ENCODE measurements around the gene NBPF1.
"Not testable (repeated sequence)": the region's sequence is repeated elsewhere in the genome, so short reads cannot be mapped to it uniquely, and the experiment has no call there.

NBPF1 gene

DNA sequence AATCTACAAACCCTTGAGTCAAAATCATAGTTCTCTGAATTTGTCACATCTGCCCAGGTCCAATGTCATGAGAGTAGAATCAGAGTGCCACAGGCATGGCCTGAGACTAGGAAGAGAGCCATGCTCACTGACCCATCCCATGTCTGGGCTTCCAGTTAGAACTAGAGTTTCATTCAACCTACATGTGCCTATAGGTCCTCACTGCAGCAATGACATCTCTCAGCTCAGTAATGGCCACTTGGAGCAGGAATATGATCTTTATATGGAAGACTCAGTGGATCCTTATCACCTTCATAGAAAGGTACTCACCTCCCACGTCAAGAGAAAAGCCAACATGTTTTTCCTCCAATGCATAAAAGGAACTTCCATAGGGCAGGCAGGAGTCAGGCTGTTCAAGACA lies 48.0 kb downstream of the NBPF1 start:
- not testable (repeated sequence) for H3K36me3 ChIP-seq (ENCODE audit: control insufficient read depth, insufficient read depth, low read length); H3K27me3 ChIP-seq (replicated peaks; ENCODE audit: control insufficient read depth, insufficient read depth, low read length); DNase-seq (ENCODE audit: extremely low read depth, insufficient read length); H3K4me3 ChIP-seq (replicated peaks; ENCODE audit: low read depth, low read length)

GRCh38 chr1:16561035-16561434 lies 52.3 kb downstream of the NBPF1 start:
- H3K27me3 ChIP-seq (replicated peaks; ENCODE audit: control insufficient read depth, insufficient read depth, low read length); H3K36me3 ChIP-seq (ENCODE audit: control insufficient read depth, insufficient read depth, low read length); H3K4me3 ChIP-seq (replicated peaks; ENCODE audit: low read depth, low read length); DNase-seq (ENCODE audit: extremely low read depth, insufficient read length): not testable (repeated sequence)

DNA sequence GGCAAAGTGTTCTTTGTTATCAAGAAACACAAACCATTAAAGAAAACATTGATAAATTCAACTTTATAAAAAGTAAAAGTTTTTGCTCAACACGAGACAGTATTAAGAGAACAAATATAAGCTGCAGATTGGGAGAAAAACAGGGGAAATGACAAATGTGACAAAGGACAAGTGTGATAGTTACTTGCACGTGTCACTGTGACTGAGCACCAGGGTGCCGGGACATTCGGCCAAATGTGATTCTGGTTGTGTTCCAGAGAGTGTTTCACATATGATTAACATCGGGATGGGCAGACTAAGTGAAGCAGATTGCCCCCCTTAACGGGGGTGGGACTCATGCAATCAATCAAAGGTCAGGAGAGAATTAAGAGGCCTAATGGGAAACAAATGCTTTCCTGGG lies 52.9 kb downstream of the NBPF1 start:
- H3K27me3 ChIP-seq (replicated peaks; ENCODE audit: control insufficient read depth, insufficient read depth, low read length); H3K36me3 ChIP-seq (ENCODE audit: control insufficient read depth, insufficient read depth, low read length); DNase-seq (ENCODE audit: extremely low read depth, insufficient read length); H3K4me3 ChIP-seq (replicated peaks; ENCODE audit: low read depth, low read length): not testable (repeated sequence)

- not testable (repeated sequence) for H3K4me3 ChIP-seq (replicated peaks; ENCODE audit: low read depth, low read length); H3K36me3 ChIP-seq (ENCODE audit: control insufficient read depth, insufficient read depth, low read length); H3K27me3 ChIP-seq (replicated peaks; ENCODE audit: control insufficient read depth, insufficient read depth, low read length); DNase-seq (ENCODE audit: extremely low read depth, insufficient read length)
Observed at GRCh38 chr1:16559688-16560087, 53.7 kb downstream of the NBPF1 start.

DNA sequence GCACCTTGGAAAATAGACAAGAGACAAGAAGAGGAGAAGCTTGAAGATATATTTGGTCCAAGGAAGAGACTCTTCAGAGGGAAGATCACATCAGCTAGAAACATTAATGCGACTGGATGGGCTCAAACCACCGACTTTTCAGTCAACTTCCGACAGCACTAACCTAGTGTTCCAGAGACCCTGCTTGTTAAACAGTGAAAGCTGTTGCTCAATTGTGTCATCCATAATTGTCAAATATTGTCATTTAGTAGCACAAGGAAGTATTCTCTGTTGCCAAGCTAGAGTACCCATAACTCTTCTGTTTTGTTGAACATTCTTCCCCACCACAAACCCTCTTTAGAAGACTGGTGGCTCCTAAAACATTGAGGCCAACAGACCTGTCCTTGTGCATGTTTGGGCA lies 56.3 kb downstream of the NBPF1 start:
- not testable (repeated sequence) for H3K4me3 ChIP-seq (replicated peaks; ENCODE audit: low read depth, low read length); H3K27me3 ChIP-seq (replicated peaks; ENCODE audit: control insufficient read depth, insufficient read depth, low read length); H3K36me3 ChIP-seq (ENCODE audit: control insufficient read depth, insufficient read depth, low read length); DNase-seq (ENCODE audit: extremely low read depth, insufficient read length)

- DNase-seq (ENCODE audit: extremely low read depth, insufficient read length); H3K4me3 ChIP-seq (replicated peaks; ENCODE audit: low read depth, low read length); H3K36me3 ChIP-seq (ENCODE audit: control insufficient read depth, insufficient read depth, low read length); H3K27me3 ChIP-seq (replicated peaks; ENCODE audit: control insufficient read depth, insufficient read depth, low read length): not testable (repeated sequence)
Observed at GRCh38 chr1:16553244-16553643, 60.1 kb downstream of the NBPF1 start.

GRCh38 chr1:16550212-16550918 lies 63.0 kb downstream of the NBPF1 start:
- H3K27me3 ChIP-seq (replicated peaks; ENCODE audit: control insufficient read depth, insufficient read depth, low read length); H3K4me3 ChIP-seq (replicated peaks; ENCODE audit: low read depth, low read length); DNase-seq (ENCODE audit: extremely low read depth, insufficient read length); H3K36me3 ChIP-seq (ENCODE audit: control insufficient read depth, insufficient read depth, low read length): not testable (repeated sequence)

GRCh38 chr1:16549545-16549944 lies 63.8 kb downstream of the NBPF1 start:
- not testable (repeated sequence) for DNase-seq (ENCODE audit: extremely low read depth, insufficient read length); H3K36me3 ChIP-seq (ENCODE audit: control insufficient read depth, insufficient read depth, low read length); H3K27me3 ChIP-seq (replicated peaks; ENCODE audit: control insufficient read depth, insufficient read depth, low read length); H3K4me3 ChIP-seq (replicated peaks; ENCODE audit: low read depth, low read length)

- not testable (repeated sequence) for H3K4me3 ChIP-seq (replicated peaks; ENCODE audit: low read depth, low read length); H3K36me3 ChIP-seq (ENCODE audit: control insufficient read depth, insufficient read depth, low read length); DNase-seq (ENCODE audit: extremely low read depth, insufficient read length); H3K27me3 ChIP-seq (replicated peaks; ENCODE audit: control insufficient read depth, insufficient read depth, low read length)
Observed at GRCh38 chr1:16547502-16548241, 65.7 kb downstream of the NBPF1 start.

- peak; percentile 41 for DNase-seq (ENCODE audit: extremely low read depth, insufficient read length)
- not testable (repeated sequence) for H3K4me3 ChIP-seq (replicated peaks; ENCODE audit: low read depth, low read length); H3K27me3 ChIP-seq (replicated peaks; ENCODE audit: control insufficient read depth, insufficient read depth, low read length); H3K36me3 ChIP-seq (ENCODE audit: control insufficient read depth, insufficient read depth, low read length)
Observed at GRCh38 chr1:16545682-16546095, 67.7 kb downstream of the NBPF1 start.

DNA sequence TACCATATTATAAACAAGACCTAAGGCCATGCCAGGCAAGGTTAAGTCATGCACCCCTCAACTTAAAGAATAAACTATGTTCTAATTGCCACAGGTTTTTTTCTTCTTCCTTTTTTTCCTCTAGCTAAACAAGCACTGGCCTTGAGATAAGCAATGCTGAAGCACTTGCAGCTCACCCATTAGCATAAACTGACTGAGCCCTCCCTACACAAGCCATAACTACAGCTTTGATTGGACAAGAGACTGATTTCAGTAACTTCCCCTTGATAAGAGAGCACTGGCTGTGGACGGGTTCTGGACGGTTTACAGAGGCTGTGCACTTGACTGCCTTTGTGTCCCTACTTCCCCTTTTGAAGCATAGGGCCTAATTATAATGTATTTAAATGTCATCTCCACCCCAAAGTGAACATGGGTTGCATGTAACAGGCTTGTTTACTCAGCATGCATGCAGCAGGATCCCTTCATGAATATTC lies 72.9 kb downstream of the NBPF1 start:
- not testable (repeated sequence) for H3K27me3 ChIP-seq (replicated peaks; ENCODE audit: control insufficient read depth, insufficient read depth, low read length)

DNA sequence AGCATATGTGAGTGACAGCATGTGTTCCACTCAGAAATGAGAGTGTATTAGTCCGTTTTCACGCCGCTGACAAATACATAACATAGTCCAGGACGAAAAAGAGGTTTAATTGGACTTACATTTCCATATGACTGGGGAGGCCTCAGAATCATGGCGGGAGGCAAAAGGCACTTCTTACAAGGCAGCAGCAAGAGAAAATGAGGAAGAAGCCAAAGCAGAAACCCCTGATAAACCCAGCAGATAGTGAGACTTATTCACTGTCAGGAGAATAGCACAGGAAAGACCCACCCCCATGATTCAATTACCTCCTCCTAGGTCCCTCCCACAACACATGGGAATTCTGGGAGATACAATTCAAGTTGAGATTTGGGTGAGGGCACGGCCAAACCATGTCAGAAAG lies 75.8 kb downstream of the NBPF1 start:
- H3K27me3 ChIP-seq (replicated peaks; ENCODE audit: control insufficient read depth, insufficient read depth, low read length); H3K36me3 ChIP-seq (ENCODE audit: control insufficient read depth, insufficient read depth, low read length); H3K4me3 ChIP-seq (replicated peaks; ENCODE audit: low read depth, low read length); DNase-seq (ENCODE audit: extremely low read depth, insufficient read length): not testable (repeated sequence)

More for the DNA sequence above, 72.9 kb downstream of the NBPF1 start:
- DNase-seq (ENCODE audit: extremely low read depth, insufficient read length); H3K36me3 ChIP-seq (ENCODE audit: control insufficient read depth, insufficient read depth, low read length); H3K4me3 ChIP-seq (replicated peaks; ENCODE audit: low read depth, low read length): not testable (repeated sequence)

- H3K36me3 ChIP-seq (ENCODE audit: control insufficient read depth, insufficient read depth, low read length); H3K27me3 ChIP-seq (replicated peaks; ENCODE audit: control insufficient read depth, insufficient read depth, low read length); DNase-seq (ENCODE audit: extremely low read depth, insufficient read length); H3K4me3 ChIP-seq (replicated peaks; ENCODE audit: low read depth, low read length): not testable (repeated sequence)
Observed at GRCh38 chr1:16536796-16537195, 76.6 kb downstream of the NBPF1 start.

DNA sequence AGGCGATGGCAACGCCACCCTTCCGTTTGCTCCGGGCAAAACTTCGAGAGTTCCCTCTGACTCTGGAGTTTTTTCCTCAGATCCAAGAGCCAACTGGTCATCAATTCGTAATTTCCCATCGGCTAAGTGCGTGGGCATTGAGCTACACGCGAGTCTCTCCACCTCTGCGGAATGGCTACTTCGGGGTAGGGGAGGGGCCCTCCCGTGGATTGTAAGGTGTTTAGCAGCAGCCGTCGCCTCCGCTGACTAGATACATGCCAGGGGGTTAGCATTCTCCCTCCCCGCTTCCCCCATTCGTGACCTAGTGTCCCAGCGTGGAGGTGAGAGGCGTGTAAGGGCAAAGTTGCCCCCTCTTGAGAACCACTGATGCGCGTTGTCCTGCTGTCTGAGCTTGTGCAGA lies 77.5 kb downstream of the NBPF1 start:
- not testable (repeated sequence) for H3K4me3 ChIP-seq (replicated peaks; ENCODE audit: low read depth, low read length); H3K27me3 ChIP-seq (replicated peaks; ENCODE audit: control insufficient read depth, insufficient read depth, low read length); H3K36me3 ChIP-seq (ENCODE audit: control insufficient read depth, insufficient read depth, low read length); DNase-seq (ENCODE audit: extremely low read depth, insufficient read length)

Data from GM06990 (cell line).